OCI-LY3 (cell line): Measurements from ENCODE around the gene CCDC110.

ENCODE experiments used
- CTCF ChIP-seq: fragments of 200-600, 300-600 bp; sonication (generic); IDR thresholded peaks from 2 replicates; pipeline ENCODE4 v1.5.1; 2014; ENCODE audit warnings: antibody characterized with exemption, low read length, low read depth
- EZH2phosphoT487 ChIP-seq: fragments of 200-600 bp; shearing (Covaris generic); IDR thresholded peaks from 2 replicates; pipeline ENCODE4 v1.6.1; 2018; ENCODE audit warnings: antibody characterized with exemption, mixed run types, low read depth

GRCh38 chr4:185411849-185412248 is 59.7 kb downstream of the CCDC110 start:
- TF ChIP-seq CTCF (no peak), EZH2phosphoT487 (no peak)
